ENCODE data around the gene SNX3.

SNX3 gene

GRCh38 chr6:108168090-108168463, 92.8 kb downstream of the SNX3 start:
- H3K4me3 ChIP-seq (ENCODE audit: low read depth, low read length): no peak overlapping the region

DNA sequence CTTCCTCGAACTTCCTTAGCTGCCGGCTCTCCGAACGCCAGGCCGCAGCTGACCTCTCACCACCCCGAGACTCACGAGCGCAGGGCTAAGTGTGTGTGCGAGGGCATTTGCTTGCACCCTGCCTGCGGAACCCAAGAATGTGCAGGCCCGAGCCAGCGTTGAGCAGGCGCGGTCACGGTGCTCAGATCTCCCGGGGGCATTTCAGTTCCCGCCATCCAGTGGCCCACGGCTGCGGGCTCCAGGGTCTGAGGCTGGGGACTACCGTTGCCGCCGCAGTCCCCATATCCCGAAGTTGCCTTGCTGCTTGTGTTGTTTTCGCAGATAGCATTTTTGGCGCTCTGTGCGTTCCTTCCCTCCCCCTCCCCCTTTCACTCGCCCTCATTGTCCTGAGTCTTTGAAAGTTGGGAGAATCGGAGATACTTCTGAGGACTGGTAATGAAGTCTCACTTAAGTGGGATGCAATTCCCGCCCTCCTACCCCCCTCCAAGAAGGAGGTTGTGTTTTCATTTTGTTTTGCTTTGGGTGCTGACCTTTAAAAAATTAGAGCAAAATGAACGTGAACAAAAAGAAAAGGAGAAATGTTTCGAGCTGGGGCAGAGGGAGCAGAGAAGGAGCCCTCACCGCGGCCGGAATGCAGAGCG, 93.3 kb downstream of the SNX3 start:
- TF ChIP-seq, protein P1, sequence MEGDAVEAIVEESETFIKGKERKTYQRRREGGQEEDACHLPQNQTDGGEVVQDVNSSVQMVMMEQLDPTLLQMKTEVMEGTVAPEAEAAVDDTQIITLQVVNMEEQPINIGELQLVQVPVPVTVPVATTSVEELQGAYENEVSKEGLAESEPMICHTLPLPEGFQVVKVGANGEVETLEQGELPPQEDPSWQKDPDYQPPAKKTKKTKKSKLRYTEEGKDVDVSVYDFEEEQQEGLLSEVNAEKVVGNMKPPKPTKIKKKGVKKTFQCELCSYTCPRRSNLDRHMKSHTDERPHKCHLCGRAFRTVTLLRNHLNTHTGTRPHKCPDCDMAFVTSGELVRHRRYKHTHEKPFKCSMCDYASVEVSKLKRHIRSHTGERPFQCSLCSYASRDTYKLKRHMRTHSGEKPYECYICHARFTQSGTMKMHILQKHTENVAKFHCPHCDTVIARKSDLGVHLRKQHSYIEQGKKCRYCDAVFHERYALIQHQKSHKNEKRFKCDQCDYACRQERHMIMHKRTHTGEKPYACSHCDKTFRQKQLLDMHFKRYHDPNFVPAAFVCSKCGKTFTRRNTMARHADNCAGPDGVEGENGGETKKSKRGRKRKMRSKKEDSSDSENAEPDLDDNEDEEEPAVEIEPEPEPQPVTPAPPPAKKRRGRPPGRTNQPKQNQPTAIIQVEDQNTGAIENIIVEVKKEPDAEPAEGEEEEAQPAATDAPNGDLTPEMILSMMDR (IDR thresholded peaks at IDR 0.05; ENCODE audit: low read depth, low read length, missing control alignments): no peak
- no peak for DNase-seq (ENCODE audit: low read depth)
- H3K4me3 ChIP-seq (ENCODE audit: low read depth, low read length): no peak overlapping the region

More at GRCh38 chr6:108168090-108168463, 92.8 kb downstream of the SNX3 start:
- TF ChIP-seq, protein P1 (IDR thresholded peaks at IDR 0.05; ENCODE audit: low read depth, low read length, missing control alignments): no peak
- no peak for DNase-seq (ENCODE audit: low read depth)

DNA sequence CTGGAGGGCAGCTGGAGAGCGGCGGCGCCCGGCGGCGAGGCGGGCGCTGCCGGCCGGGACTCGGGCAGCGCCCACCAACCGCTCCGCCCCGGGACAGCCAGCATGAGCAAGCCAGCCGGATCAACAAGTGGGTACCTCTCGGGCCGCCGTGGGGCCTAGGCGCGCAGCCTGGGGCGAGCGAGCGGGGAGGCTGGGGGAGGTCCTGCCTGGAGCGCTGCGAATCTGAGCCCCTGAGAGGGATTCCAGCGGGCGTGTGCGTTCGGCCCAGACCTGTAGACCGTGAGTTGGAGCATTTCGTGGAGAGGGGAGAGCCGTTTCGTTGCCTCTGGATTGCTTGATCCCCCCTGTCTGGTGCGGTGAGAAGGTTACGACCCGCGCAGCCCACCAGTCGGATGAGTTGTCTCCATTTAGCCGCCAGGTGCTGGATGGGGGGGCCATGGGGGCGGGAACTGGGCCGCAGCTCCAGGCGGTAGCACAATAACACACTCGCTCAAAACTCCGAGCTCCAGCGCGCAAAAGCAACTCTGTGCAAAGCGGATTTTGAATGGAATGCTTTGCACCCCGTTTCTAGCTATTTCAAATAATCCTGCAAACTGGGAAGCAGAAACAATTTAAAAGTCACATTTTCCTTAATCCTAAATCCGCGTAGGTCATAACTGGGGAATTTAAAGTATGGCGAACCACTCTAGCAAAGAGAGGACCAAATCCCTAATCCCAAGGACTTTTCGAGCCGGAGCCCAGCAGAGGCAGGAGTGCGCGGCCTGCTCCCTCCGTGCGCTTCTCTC, 94.0 kb downstream of the SNX3 start:
- no peak for DNase-seq (ENCODE audit: low read depth)
- no peak overlapping the region for H3K4me3 ChIP-seq (ENCODE audit: low read depth, low read length)

DNA sequence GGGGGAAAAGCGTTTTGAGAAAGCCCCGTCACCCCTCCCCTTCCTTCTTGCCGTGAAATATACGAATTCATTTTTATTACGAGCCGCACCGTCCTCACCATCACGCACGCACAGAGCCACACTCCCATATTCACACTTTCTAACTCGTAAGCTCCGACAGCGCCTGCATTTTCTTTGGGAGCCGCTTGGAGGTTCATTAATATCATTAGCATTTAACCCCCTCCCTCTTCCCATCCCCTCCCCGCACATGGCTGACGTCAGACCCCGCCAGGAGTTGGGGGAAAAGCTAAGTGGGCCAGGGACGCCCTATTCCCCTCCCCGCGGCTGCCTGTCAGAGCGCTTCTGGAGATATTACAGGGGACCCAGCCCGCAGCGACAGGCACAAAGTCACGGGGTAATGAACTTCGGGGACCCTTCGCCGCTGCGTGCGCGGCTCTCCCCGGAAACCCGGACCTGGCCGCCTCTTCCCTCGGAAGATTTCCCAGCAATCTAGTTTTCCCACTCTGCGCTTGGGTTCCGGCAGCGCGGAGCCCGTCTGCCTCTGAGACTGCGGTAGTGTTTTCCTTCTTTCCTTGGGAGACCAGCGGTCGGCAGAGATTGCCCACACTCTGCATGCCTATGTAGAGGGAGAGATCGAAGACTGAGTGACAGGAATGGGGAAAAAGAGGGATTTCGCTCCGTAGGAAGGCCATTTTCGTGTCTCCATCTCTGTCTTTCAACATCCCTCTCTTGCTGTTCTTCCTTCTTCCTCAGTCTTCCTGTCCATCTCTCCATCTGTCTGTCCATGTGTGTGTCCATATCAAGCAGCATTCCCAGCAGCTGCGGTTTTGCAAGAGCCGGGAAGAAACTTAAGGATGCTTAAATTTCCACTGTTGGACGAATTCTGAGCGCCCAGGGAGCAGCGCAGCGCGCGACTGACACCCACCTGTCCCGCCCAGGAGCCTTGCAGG, 94.9 kb downstream of the SNX3 start, which contains the start of gene NR2E1:
Gene NR2E1, plus strand, starts transcription at position 309 of the 950 bp plus-strand sequence. CDS start 744 bp downstream, outside the sequence.
- no peak within 1 kb of the TSS for H3K4me3 ChIP-seq (ENCODE audit: low read depth, low read length)
- TF ChIP-seq, protein P1 (IDR thresholded peaks at IDR 0.05; ENCODE audit: low read depth, low read length, missing control alignments): no peak
- no peak for DNase-seq (ENCODE audit: low read depth)

More for the DNA sequence above, 94.0 kb downstream of the SNX3 start:
- TF ChIP-seq, protein P1 (IDR thresholded peaks at IDR 0.05; ENCODE audit: low read depth, low read length, missing control alignments): no peak

DNA sequence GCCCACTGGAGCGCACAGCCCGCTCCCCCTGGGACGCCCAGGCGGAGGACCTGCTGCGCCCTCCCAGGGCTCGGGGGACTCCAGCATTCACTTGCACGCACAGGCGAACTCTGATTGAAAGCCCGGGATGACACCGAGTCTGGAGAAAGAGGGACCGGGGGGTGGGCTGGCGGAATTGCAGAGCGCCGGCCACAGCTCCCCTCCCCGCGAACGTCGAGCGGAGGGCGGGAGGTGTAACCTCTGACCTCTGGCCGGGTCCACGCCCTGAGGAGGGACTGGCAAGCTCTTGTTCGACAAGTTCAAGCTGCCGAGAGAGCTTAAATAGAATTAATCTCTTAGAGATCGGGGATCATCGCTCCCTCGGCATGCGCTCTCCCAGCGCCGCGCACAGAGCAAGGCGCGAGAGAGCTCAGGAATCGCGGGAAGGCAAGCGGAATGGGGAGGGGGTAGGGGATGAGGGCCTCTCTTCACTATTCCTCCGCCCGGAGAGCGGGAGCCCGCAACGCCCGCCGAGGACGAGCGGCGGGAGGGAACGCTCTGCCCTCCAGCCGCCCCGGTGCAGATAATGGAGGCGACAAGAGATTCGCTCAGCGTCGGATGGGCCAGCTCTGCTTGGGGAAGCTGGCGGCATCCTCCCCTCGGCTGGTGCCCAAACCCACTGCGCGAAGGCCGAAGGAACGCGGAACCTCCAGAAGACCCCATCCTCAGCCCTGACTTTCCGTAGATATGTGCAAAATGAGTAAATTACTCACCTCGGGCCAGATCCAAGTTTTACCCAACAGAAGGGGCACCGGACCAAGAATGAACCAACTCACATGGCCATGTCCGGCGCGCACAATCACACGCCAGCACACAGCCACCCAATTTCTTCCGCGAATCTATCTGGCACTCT, 95.8 kb downstream of the SNX3 start:
- no peak for DNase-seq (ENCODE audit: low read depth)
- no peak overlapping the region for H3K4me3 ChIP-seq (ENCODE audit: low read depth, low read length)
- TF ChIP-seq, protein P1 (IDR thresholded peaks at IDR 0.05; ENCODE audit: low read depth, low read length, missing control alignments): no peak

GRCh38 chr6:108164543-108164814, 96.4 kb downstream of the SNX3 start:
- TF ChIP-seq, protein P1 (IDR thresholded peaks at IDR 0.05; ENCODE audit: low read depth, low read length, missing control alignments): no peak
- DNase-seq (ENCODE audit: low read depth): no peak
- H3K4me3 ChIP-seq (ENCODE audit: low read depth, low read length): no peak overlapping the region

All from GM12864 (cell line).